DND-41 (cell line): ENCODE data around the gene VAV2.

ENCODE experiments used
- ATAC-seq: fragments of 200-7000 bp; cut with Tn5 transposase; 3 replicates; pipeline ENCODE4 v1.9.1; 2021; ENCODE audit warnings: low read depth; ENCODE audit not compliant: insufficient read depth
- DNase-seq: peaks from one replicate; pipeline ENCODE4 v3.0.0-alpha.2; 2020
- H2AFZ ChIP-seq: 2 replicates; pipeline ENCODE4 v1.6.0; 2012; ENCODE audit warnings: low read depth, low read length
- H3K27ac ChIP-seq: 2 replicates; pipeline ENCODE4 v1.5.1; 2012; ENCODE audit warnings: low read length, inconsistent platforms
- H3K27me3 ChIP-seq: fragments of 200-600 bp; sonication (generic); 2 replicates; pipeline ENCODE4 v1.6.0; 2012; ENCODE audit warnings: low read length, mild to moderate bottlenecking, inconsistent platforms; ENCODE audit not compliant: insufficient read depth, poor library complexity
- H3K36me3 ChIP-seq: 2 replicates; pipeline ENCODE4 v1.5.1; 2012; ENCODE audit warnings: low read length, inconsistent platforms; ENCODE audit not compliant: insufficient read depth
- H3K4me1 ChIP-seq: 2 replicates; pipeline ENCODE4 v1.5.1; 2012; ENCODE audit warnings: mild to moderate bottlenecking, low read length; ENCODE audit not compliant: insufficient read depth
- H3K4me2 ChIP-seq: 2 replicates; pipeline ENCODE4 v1.6.0; 2012; ENCODE audit warnings: mild to moderate bottlenecking, moderate library complexity, low read length, inconsistent platforms; ENCODE audit not compliant: insufficient read depth
- H3K4me3 ChIP-seq, 2 experiments: fragments of 200-600 bp in 1 of 2; shearing (Covaris generic) in 1 of 2; 2 replicates each; pipeline ENCODE4 v1.5.1; 2012 to 2016; ENCODE audit warnings: inconsistent platforms in 2 of 2, low read length in 2 of 2, mild to moderate bottlenecking in 2 of 2, low read depth in 1 of 2, moderate library complexity in 1 of 2
- H3K79me2 ChIP-seq: 2 replicates; pipeline ENCODE4 v1.6.0; 2012; ENCODE audit warnings: low read length, inconsistent platforms; ENCODE audit not compliant: insufficient read depth
- H3K9ac ChIP-seq: 2 replicates; pipeline ENCODE4 v1.6.0; 2012; ENCODE audit warnings: low read depth, mild to moderate bottlenecking, inconsistent platforms, low read length, moderate library complexity
- H3K9me3 ChIP-seq: 2 replicates; pipeline ENCODE4 v1.5.1; 2012; ENCODE audit warnings: low read length, moderate library complexity, mild to moderate bottlenecking, inconsistent platforms; ENCODE audit not compliant: insufficient read depth, severe bottlenecking
- H4K20me1 ChIP-seq: 2 replicates; pipeline ENCODE4 v1.6.0; 2012; ENCODE audit warnings: low read length; ENCODE audit not compliant: insufficient read depth
- CTCF ChIP-seq: IDR thresholded peaks from 2 replicates; pipeline ENCODE4 v1.5.1; 2012; ENCODE audit warnings: borderline replicate concordance, low read length, moderate library complexity, mild to moderate bottlenecking; ENCODE audit not compliant: poor library complexity, severe bottlenecking; ENCODE audit errors: extremely low read depth
- EZH2 ChIP-seq: IDR thresholded peaks from 3 replicates; pipeline ENCODE4 v1.6.1; 2012; ENCODE audit warnings: borderline replicate concordance, low read depth, mild to moderate bottlenecking, moderate library complexity, low read length, inconsistent platforms; ENCODE audit not compliant: severe bottlenecking

VAV2 gene

DNA sequence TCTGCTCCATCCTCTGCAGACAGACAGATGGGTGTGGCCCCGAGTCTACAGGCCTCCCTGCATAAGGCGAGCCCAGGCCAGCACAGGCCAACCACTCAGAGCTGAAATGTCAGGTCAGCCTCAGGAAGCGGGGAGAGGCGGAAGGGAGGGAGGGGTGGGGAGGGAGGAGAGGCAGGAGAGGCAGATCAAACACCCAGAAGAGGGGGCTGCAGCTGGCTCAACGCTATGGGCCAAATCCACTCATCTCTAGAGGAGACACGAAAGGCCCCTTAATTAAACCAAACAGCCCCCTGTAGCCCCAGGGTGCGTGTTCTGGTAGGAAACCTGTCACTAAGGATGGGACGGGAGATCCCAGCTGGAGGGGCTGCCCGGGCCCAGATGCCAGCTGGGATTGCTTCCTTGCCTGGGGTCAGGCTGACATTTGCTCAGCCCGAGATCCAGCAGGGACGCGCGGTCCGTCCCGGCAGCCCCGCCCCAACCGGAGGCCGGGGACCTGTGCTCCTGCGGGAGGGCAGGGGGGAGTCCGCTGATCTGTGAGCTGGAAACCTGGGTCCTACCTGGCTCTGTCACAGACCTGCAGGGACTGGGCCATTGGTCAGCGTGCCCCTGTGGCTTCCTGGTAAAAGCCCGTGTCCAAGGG is 156.7 kb downstream of the VAV2 start:
- Histone ChIP-seq H3K9ac (no peak overlapping the region), H3K4me1 (no peaks in the 10 kb centered on the region), H3K27ac (no peak overlapping the region), H3K79me2 (no peaks in the 10 kb centered on the region), H3K4me2 (no peak overlapping the region), H2AFZ (no peak overlapping the region), H3K36me3 (no peaks in the 10 kb centered on the region), H3K27me3 (no peaks in the 10 kb centered on the region), H3K4me3 (no peak overlapping the region), H3K9me3 (no peaks in the 10 kb centered on the region), H4K20me1 (no peaks in the 10 kb centered on the region)
- no peak for DNase-seq
- ATAC-seq, result no peak
- no peak for TF ChIP-seq EZH2
- TF ChIP-seq CTCF, result no peak

DNA sequence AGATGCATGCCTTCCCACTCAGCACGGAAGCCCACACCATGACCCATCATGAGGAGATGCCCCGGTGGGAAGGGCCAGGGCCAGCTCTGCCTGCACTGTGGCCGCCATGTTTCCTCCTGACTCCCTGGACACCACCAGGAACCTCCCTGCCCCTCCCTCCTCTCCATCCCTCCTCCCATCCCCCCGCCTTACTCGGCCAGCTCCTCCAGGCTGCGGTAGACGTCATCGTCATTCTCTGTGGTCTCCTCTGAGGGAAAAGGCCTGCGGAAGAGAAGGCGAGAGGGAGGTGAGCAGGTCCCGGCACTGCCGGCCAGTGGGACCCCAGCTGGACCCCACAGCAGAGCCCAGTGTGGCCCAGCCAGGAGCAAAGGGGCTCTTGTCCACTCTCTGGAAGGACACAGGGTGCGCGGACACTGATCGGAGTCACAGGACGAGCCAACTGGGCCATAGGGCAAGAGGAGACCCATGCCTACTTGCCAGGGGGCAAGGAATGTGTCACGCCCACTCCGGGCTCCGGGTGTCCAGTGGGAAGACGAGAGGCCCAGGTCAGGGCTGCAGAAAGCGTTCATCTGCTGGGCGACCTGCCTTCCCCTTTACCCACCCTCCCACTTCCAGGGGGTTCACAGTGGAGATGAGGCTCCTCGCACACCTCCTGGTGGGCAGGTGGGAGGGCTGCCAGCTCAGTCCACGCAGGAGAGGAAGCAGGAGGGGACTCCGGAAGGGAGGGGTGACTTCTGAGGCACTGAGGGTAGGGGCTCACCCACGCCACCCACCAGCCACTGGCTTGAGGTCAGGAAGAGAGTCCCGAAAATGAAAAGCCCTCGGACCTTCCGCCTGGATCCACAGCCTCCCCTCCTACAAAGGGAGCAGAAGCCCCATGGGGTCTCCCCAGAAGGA is 157.8 kb downstream of the VAV2 start:
- no peak for TF ChIP-seq EZH2

GRCh38 chr9:133833388-133834025 is 158.6 kb downstream of the VAV2 start:
- Histone ChIP-seq H3K9me3 (no peaks in the 10 kb centered on the region), H3K27me3 (no peaks in the 10 kb centered on the region), H3K4me3 (no peak overlapping the region), H3K4me2 (no peak overlapping the region), H3K27ac (no peak overlapping the region), H3K79me2 (no peaks in the 10 kb centered on the region), H4K20me1 (no peaks in the 10 kb centered on the region), H3K36me3 (no peaks in the 10 kb centered on the region), H2AFZ (no peak overlapping the region), H3K4me1 (no peaks in the 10 kb centered on the region), H3K9ac (no peak overlapping the region)
- TF ChIP-seq CTCF, result no peak
- TF ChIP-seq EZH2, result no peak
- DNase-seq (no peak), ATAC-seq (no peak)

More for the DNA sequence above, 157.8 kb downstream of the VAV2 start:
- no peaks in the 10 kb centered on the region for H3K4me1 ChIP-seq
- no peak overlapping the region for H2AFZ ChIP-seq
- no peaks in the 10 kb centered on the region for H4K20me1 ChIP-seq
- H3K9ac ChIP-seq, result no peak overlapping the region
- no peaks in the 10 kb centered on the region for H3K27me3 ChIP-seq
- no peak overlapping the region for H3K4me3 ChIP-seq
- H3K27ac ChIP-seq, result no peak overlapping the region
- ATAC-seq (no peak), DNase-seq (no peak)
- H3K79me2 ChIP-seq, result no peaks in the 10 kb centered on the region
- no peak overlapping the region for H3K4me2 ChIP-seq
- H3K9me3 ChIP-seq, result no peaks in the 10 kb centered on the region
- H3K36me3 ChIP-seq, result no peaks in the 10 kb centered on the region

DNA sequence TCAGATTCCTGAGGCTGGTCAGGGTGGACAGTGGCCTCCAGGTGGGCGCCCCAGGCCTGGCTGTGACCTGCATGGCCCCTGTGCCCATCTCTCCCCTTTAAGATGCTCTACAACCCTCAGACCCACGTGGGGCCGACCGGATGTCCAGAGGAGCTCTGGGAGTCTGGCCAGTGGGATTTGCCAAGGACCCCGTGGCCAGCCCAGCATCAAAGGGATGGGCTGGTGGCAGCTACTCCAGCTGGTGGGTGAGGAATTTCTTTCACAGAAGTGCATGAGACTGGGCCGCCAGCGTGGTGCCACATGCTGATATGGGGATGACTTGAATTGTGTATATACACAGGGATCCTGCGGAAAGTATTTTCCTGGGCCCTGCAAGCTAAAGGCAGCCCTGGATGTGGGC is 159.2 kb downstream of the VAV2 start:
- Histone ChIP-seq H3K4me1 (no peaks in the 10 kb centered on the region), H4K20me1 (no peaks in the 10 kb centered on the region), H3K4me3 (no peak overlapping the region), H3K4me2 (no peak overlapping the region), H3K79me2 (no peaks in the 10 kb centered on the region), H3K27ac (no peak overlapping the region), H3K36me3 (no peaks in the 10 kb centered on the region), H2AFZ (no peak overlapping the region), H3K9ac (no peak overlapping the region), H3K27me3 (no peaks in the 10 kb centered on the region), H3K9me3 (no peaks in the 10 kb centered on the region)
- DNase-seq, result no peak
- no peak for ATAC-seq
- TF ChIP-seq CTCF (no peak), EZH2 (no peak)
